Upper lobe of left lung (tissue), 6 donors: ENCODE measurements around the gene CBR4. TPM values are rescaled to one million over a fixed set of nuclear protein-coding genes. Genes with fewer than 3 reads are reported as not detected.
A peak's percentile ranks its signal among the peaks of the same experiment; 100 is the strongest.
"Not testable (repeated sequence)": the region's sequence is repeated elsewhere in the genome, so short reads cannot be mapped to it uniquely, and the experiment has no call there.

Experiments
- ATAC-seq, 2 donors: fragments of 200-7000 bp; cut with Tn5 transposase; one replicate each; pipeline ENCODE4 v1.9.1; 2022; ENCODE audit warnings: mild to moderate bottlenecking in 2 of 2, moderate library complexity in 2 of 2; ENCODE audit not compliant: low FRiP score in 2 of 2
- DNase-seq, 2 donors: peaks; one replicate each; pipeline ENCODE4 v3.0.0-alpha.2; 2019 to 2020
- H3K27ac ChIP-seq, 4 donors: fragments of 200-600 bp; sonication (generic); one replicate each; pipeline ENCODE4 v1.5.1; 2016 to 2019
- H3K27me3 ChIP-seq, 4 donors: fragments of 200-600 bp; sonication (generic); one replicate each; pipeline ENCODE4 v1.5.1; 2017 to 2019
- H3K36me3 ChIP-seq, 4 donors: fragments of 200-600 bp; sonication (generic); one replicate each; pipeline ENCODE4 v1.5.1; 2016 to 2019
- H3K4me1 ChIP-seq, 4 donors: fragments of 200-600 bp; sonication (generic); one replicate each; pipeline ENCODE4 v1.5.1; 2018 to 2019
- H3K4me3 ChIP-seq, 4 donors: fragments of 200-600 bp; sonication (generic); one replicate each; pipeline ENCODE4 v1.5.1; 2017 to 2019; ENCODE audit warnings: mild to moderate bottlenecking in 2 of 4, moderate library complexity in 1 of 4
- H3K9me3 ChIP-seq, 4 donors: fragments of 200-600 bp; sonication (generic); one replicate each; pipeline ENCODE4 v1.5.1; 2018 to 2019
- CTCF ChIP-seq, 6 experiments: fragments of 450-650 bp in 4 of 6; fragments of 200-600 bp in 2 of 6; sonication (generic) in 2 of 6; IDR thresholded peaks; one replicate each; pipeline ENCODE4 v1.5.1; 2016 to 2019; ENCODE audit warnings: antibody characterized with exemption in 6 of 6
- EP300 ChIP-seq, 4 donors: sonication (generic); formaldehyde crosslinking; IDR thresholded peaks; one replicate each; pipeline ENCODE4 v1.5.1; 2017; ENCODE audit warnings: antibody characterized with exemption in 4 of 4, control low read depth in 2 of 4
- POLR2A ChIP-seq, 4 donors: fragments of 450-650 bp; IDR thresholded peaks; one replicate each; pipeline ENCODE4 v1.5.1; 2016 to 2017; ENCODE audit warnings: antibody characterized with exemption in 4 of 4, mild to moderate bottlenecking in 2 of 4
- POLR2AphosphoS5 ChIP-seq, 2 donors: sonication (generic); formaldehyde crosslinking; IDR thresholded peaks; one replicate each; pipeline ENCODE4 v1.5.1; 2017; ENCODE audit warnings: antibody characterized with exemption in 2 of 2
- WGBS, 2 donors: methylation state at CpG; one replicate each; pipeline ENCODE4 v1.1.5; 2017 to 2018; 5-methylcytosine and 5-hydroxymethylcytosine counted together
- small RNA-seq, 4 donors: library from RNA; depleted of rRNA; stranded (forward); fragments of <200 nt; gene quantifications; one replicate each; pipeline ENCODE3, GENCODE V24; 2016
- total RNA-seq, 6 donors: library from RNA; depleted of rRNA in 4 of 6; stranded (reverse); fragments of >200 nt in 4 of 6; gene quantifications; one replicate each; pipeline versions ENCODE4 v1.1.0 to v1.2.1, GENCODE V29; 2016 to 2021
- donor health status: DM: no; HTN: no; CAD: no; lungs with moderate emphysema.
- donor health status: DM: no; HTN: yes; CAD: no; lungs with severe emphysema.

CBR4 gene
- total RNA-seq, 6 donors from 2014 or later: 10.0 to 32.0 (median 15.9) TPM

- Histone ChIP-seq H3K27ac (no peak overlapping the region), H3K9me3 (no peaks in the 10 kb centered on the region), H3K36me3 (no peaks in the 10 kb centered on the region), H3K4me1 (no peaks in the 10 kb centered on the region), H3K27me3 (no peaks in the 10 kb centered on the region), H3K4me3 (no peak overlapping the region)
- 96 to 98% methylated on average over 5 of the region's 5 CpGs for WGBS, 2 donors
- ATAC-seq (no peak), DNase-seq (no peak)
- no peak for TF ChIP-seq EP300 (IDR thresholded peaks at IDR 0.05)
- TF ChIP-seq POLR2AphosphoS5 (IDR thresholded peaks at IDR 0.05): no peak
- no peak for TF ChIP-seq POLR2A (IDR thresholded peaks at IDR 0.05)
- no peak for TF ChIP-seq CTCF (IDR thresholded peaks at IDR 0.05)
Observed at GRCh38 chr4:168960716-168961115, 49.3 kb downstream of the CBR4 start.

- ATAC-seq: no peak
- 92 to 94% methylated on average over 2 of the region's 2 CpGs for WGBS, 2 donors
- Histone ChIP-seq H3K9me3 (no peaks in the 10 kb centered on the region), H3K27me3 (no peaks in the 10 kb centered on the region), H3K27ac (no peak overlapping the region), H3K4me3 (no peak overlapping the region), H3K36me3 (no peaks in the 10 kb centered on the region), H3K4me1 (no peaks in the 10 kb centered on the region)
- DNase-seq: no peak
- TF ChIP-seq EP300 (IDR thresholded peaks at IDR 0.05): no peak
- no peak for TF ChIP-seq POLR2AphosphoS5 (IDR thresholded peaks at IDR 0.05)
- no peak for TF ChIP-seq CTCF (IDR thresholded peaks at IDR 0.05)
- TF ChIP-seq POLR2A (IDR thresholded peaks at IDR 0.05): no peak
Observed at GRCh38 chr4:168955674-168956073, 54.4 kb downstream of the CBR4 start.

GRCh38 chr4:168952821-168953246 lies 57.2 kb downstream of the CBR4 start:
- WGBS, 2 donors: 95% methylated on average over 3 of the region's 3 CpGs; no CpG with 5 or more reads in 1 of the 2 donors
- H3K27me3 ChIP-seq, H3K36me3 ChIP-seq, H3K4me1 ChIP-seq, H3K9me3 ChIP-seq, H3K4me3 ChIP-seq, H3K27ac ChIP-seq, DNase-seq, ATAC-seq: not testable (repeated sequence)

- H3K27me3 ChIP-seq: no peaks in the 10 kb centered on the region
- H3K4me3 ChIP-seq: no peak overlapping the region
- H3K9me3 ChIP-seq: no peaks in the 10 kb centered on the region
- DNase-seq (no peak), ATAC-seq (no peak)
- no peak for TF ChIP-seq EP300 (IDR thresholded peaks at IDR 0.05)
- TF ChIP-seq POLR2AphosphoS5 (IDR thresholded peaks at IDR 0.05): no peak
- no peak for TF ChIP-seq POLR2A (IDR thresholded peaks at IDR 0.05)
- no peak for TF ChIP-seq CTCF (IDR thresholded peaks at IDR 0.05)
- H3K27ac ChIP-seq: no peak overlapping the region
- H3K4me1 ChIP-seq: no peaks in the 10 kb centered on the region
- H3K36me3 ChIP-seq: no peaks in the 10 kb centered on the region
- WGBS, 2 donors: 71 to 74% methylated on average over 2 of the region's 2 CpGs
Observed at GRCh38 chr4:168945291-168945690, 64.8 kb downstream of the CBR4 start.

GRCh38 chr4:168942985-168943384 lies 67.1 kb downstream of the CBR4 start:
- H3K4me3 ChIP-seq: no peak overlapping the region
- no peaks in the 10 kb centered on the region for H3K36me3 ChIP-seq
- no peaks in the 10 kb centered on the region for H3K4me1 ChIP-seq
- peaks cover 0 to 11% (median 3%) of the 10 kb centered on the region in 4 donors for H3K9me3 ChIP-seq
- ATAC-seq (no peak), DNase-seq (no peak)
- no peaks in the 10 kb centered on the region for H3K27me3 ChIP-seq
- no peak overlapping the region for H3K27ac ChIP-seq
- WGBS, 2 donors: 94 to 100% methylated on average over 3 of the region's 3 CpGs
- TF ChIP-seq CTCF (IDR thresholded peaks at IDR 0.05) (peak in 1 of 6 experiments; percentile 17), POLR2AphosphoS5 (IDR thresholded peaks at IDR 0.05) (no peak)

Small RNA genes lying within 50 kb of the gene (small RNA-seq; reads per million reads assigned to genes)
- 0.66 to 2.6 (median 0.96) reads per million in 4 donors for gene RNY4P17
